ENCODE data around the gene FADS2. TPM values are rescaled to one million over a fixed set of nuclear protein-coding genes. Genes with fewer than 3 reads are reported as not detected.

The FADS2 gene
- polyA plus RNA-seq (2011; rRNA removed), result 181 and 327 TPM in 2 replicates
- polyA minus RNA-seq (2011; rRNA and poly(A)+ RNA removed), result 242 and 419 TPM in 2 replicates

DNA sequence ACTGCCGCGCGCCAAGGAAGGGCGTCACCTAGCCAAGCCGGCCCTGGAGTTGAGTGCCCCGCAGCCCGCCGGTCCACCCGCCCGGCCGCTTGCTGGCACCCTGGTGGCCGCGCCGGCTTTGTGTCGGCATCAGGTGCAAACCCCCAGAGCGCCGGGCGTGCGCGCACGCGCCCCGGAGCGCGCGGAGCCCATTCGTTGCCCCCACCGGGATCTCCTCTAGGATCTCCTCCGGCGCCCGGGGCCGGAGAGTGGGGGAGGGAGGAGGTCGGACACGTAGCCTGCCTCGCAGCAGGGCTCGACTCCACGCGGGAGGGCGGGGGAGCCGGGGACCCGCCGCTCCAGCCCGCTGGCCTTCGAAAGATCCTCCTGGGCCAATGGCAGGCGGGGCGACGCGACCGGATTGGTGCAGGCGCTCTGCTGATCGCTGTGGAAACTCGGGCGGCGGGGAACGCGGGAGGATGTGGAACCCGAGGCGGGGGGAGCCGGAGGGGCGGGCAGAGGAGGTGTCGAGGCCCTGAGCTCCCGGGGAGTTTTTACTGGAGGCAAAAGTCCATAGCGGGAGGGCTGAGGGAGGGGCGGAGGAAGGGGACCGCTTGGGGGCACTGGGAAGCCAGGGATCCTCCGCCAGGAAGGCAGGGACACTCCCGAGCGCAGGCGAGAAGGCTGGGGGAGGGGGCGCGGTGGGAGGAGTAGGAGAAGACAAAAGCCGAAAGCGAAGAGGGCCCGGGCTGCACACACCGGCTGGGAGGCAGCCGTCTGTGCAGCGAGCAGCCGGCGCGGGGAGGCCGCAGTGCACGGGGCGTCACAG, at the start of gene FADS2:
TSS of gene FADS2 (plus strand) at position 730 of the 808 bp plus-strand sequence. CDS start 91 bp downstream, outside the sequence.
- H3K36me3 ChIP-seq (ENCODE audit: control insufficient read depth, insufficient read depth, low read length), result peaks cover 2% of the 10 kb centered on the region; the same call in 1 of the 2 replicates
- peak within 1 kb of the TSS; percentile 82 for H3K4me3 ChIP-seq (ENCODE audit: low read depth, low read length)
- ChIA-PET CTCF (interaction anchor here (0.6 to 4.8 kb wide), 11 partner anchors 8 to 279 kb away, joined by 3 to 22 read pairs (median 4); partner anchors contain the start of genes FADS1 and FADS3), POLR2A (interaction anchor here (0.6 to 1.0 kb wide), 4 partner anchors 13 to 1066 kb away, joined by 3 to 7 read pairs (median 4); no protein-coding TSS in a partner anchor)
- H3K27me3 ChIP-seq (ENCODE audit: control insufficient read depth, insufficient read depth, low read length), result no peaks in the 10 kb centered on the region
- DNase-seq (ENCODE audit: low read depth), result peak; percentile 81
- TF ChIP-seq, protein P1, sequence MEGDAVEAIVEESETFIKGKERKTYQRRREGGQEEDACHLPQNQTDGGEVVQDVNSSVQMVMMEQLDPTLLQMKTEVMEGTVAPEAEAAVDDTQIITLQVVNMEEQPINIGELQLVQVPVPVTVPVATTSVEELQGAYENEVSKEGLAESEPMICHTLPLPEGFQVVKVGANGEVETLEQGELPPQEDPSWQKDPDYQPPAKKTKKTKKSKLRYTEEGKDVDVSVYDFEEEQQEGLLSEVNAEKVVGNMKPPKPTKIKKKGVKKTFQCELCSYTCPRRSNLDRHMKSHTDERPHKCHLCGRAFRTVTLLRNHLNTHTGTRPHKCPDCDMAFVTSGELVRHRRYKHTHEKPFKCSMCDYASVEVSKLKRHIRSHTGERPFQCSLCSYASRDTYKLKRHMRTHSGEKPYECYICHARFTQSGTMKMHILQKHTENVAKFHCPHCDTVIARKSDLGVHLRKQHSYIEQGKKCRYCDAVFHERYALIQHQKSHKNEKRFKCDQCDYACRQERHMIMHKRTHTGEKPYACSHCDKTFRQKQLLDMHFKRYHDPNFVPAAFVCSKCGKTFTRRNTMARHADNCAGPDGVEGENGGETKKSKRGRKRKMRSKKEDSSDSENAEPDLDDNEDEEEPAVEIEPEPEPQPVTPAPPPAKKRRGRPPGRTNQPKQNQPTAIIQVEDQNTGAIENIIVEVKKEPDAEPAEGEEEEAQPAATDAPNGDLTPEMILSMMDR (IDR thresholded peaks at IDR 0.05; ENCODE audit: insufficient read depth, low read depth, low read length), result peak; percentile 16; the same call in 1 of the 2 replicates

- H3K36me3 ChIP-seq (ENCODE audit: control insufficient read depth, insufficient read depth, low read length), result no peaks in the 10 kb centered on the region
- POLR2A ChIA-PET, result no interaction called here
- CTCF ChIA-PET, result interaction anchor here (1.4 to 5.0 kb wide), 5 partner anchors 10 to 32 kb away, joined by 3 to 25 read pairs (median 6); no protein-coding TSS in a partner anchor
- no peak overlapping the region for H3K4me3 ChIP-seq (ENCODE audit: low read depth, low read length)
- TF ChIP-seq, protein P1 (IDR thresholded peaks at IDR 0.05; ENCODE audit: insufficient read depth, low read depth, low read length), result no peak
- no peak for DNase-seq (ENCODE audit: low read depth)
- H3K27me3 ChIP-seq (ENCODE audit: control insufficient read depth, insufficient read depth, low read length), result no peaks in the 10 kb centered on the region
Observed at GRCh38 chr11:61778357-61778886, 49.7 kb upstream of the FADS2 start.

DNA sequence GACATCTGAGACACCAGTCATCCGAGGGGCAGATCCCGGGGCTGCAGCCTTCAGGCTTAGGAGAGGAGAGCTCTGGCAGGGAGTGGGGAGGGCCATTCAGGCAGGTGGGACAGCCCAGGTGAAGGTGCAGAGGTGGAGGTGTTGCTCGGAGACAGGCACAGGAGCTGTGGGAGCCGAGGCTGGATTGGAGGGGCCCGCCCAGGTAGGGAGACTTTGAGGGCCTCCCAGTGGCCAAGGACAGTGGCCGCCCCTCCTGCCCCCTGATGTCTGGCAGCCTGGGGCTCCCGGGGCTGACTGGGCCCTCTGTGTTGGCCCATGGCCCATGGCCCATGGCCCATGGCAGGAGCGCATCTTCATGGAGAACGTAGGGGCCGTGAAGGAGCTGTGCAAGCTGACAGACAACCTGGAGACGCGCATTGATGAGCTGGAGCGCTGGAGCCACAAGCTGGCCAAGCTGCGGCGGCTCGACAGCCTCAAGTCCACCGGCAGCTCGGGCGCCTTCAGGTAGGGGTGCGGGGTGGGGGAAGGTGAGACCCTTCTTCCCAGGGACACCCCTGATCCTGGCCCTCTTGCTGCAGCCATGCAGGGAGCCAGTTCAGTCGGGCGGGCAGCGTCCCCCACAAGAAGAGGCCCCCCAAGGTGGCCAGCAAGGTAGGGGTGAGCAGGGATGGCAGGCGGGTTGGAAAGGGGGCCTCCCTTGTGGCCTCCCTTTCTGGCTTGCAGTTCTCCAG, 49.0 kb upstream of the FADS2 start:
- ChIA-PET CTCF (interaction anchor here (0.7 to 2.5 kb wide), 3 partner anchors 26 to 46 kb away, joined by 3 to 7 read pairs (median 3); no protein-coding TSS in a partner anchor), POLR2A (no interaction called here)
- H3K27me3 ChIP-seq (ENCODE audit: control insufficient read depth, insufficient read depth, low read length), result no peaks in the 10 kb centered on the region
- no peak for DNase-seq (ENCODE audit: low read depth)
- no peak overlapping the region for H3K4me3 ChIP-seq (ENCODE audit: low read depth, low read length)
- H3K36me3 ChIP-seq (ENCODE audit: control insufficient read depth, insufficient read depth, low read length), result no peaks in the 10 kb centered on the region
- TF ChIP-seq, protein P1 (IDR thresholded peaks at IDR 0.05; ENCODE audit: insufficient read depth, low read depth, low read length), result no peak

DNA sequence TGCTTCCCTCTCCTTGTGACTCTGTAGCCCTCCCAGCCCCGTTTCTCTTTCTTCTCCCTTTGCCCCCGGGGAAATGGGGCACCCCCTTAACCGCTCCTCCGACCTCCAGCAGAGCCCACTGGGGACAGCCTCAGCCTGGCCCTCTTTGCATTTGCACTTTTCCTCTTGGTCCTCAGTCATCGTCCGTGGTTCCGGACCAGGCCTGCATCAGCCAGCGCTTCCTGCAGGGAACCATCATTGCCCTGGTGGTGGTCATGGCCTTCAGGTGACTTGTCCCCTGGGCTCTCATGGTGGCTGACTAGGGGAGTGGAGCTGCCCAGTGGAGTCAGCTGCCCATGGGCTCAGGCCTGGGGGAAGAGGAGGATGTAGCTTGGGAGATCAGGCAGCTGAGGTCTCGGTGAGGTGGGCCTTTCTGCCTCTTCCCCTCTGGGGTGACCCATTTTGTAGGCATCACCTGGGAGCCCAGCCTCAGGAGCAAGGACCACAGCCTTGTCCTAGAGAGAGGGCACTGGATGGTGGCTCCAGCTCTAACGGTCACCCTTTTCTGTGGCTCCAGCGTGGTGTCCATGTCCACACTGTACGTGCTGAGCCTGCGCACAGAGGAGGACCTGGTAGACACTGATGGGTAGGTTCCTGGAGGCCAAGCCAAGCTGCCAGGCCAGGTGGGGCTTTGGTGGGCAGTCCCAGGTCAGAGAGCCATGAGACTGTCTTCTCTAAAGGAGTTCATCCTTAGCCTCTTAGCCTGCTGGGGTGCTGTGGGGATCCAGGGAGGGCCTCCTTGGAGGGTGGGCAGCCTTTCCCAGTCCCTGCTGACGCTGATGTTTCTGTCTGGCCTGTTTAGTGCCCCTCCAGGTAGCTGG, 48.2 kb upstream of the FADS2 start:
- DNase-seq (ENCODE audit: low read depth), result no peak
- ChIA-PET CTCF (interaction anchor here (0.7 to 3.3 kb wide), 9 partner anchors 11 to 328 kb away, joined by 3 to 15 read pairs (median 3); partner anchors contain the start of gene FADS2), POLR2A (no interaction called here)
- H3K27me3 ChIP-seq (ENCODE audit: control insufficient read depth, insufficient read depth, low read length), result no peaks in the 10 kb centered on the region
- no peak overlapping the region for H3K4me3 ChIP-seq (ENCODE audit: low read depth, low read length)
- TF ChIP-seq, protein P1 (IDR thresholded peaks at IDR 0.05; ENCODE audit: insufficient read depth, low read depth, low read length), result no peak
- H3K36me3 ChIP-seq (ENCODE audit: control insufficient read depth, insufficient read depth, low read length), result peaks cover 3% of the 10 kb centered on the region; the same call in 1 of the 2 replicates
